Measurements from ENCODE around the gene MARK4.

MARK4 gene

DNA sequence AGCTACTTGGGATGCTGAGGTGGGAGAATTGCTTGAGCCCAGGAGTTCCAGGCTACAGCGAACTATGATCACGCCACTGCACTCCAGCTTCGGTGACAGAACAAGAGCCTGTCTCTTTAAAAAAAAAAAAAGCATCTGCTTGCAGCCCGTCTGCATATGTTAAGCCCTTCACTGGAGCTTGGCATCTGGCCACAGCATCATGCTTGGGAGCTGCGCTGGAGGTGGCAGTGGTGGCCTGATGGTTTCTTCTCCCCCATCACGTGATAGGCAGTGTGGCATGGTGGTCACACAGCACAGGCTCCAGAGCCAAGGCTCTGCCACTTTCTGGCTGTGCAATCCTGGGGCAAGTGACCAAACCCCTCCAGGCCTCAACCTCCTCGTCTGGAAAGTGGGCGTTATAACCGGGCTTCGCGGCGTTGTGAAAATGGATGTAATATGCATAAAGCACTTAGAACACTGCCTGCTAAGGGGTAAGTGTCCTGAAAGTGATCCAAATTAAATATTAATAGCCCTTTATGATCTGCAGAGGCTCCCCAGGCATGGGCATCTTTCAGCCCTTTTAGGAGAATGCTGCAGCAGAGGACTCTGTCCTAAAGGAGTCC is 24.4 kb downstream of the MARK4 start:
- DNase-seq: peak in 1 of 2 experiments; percentile 25

DNA sequence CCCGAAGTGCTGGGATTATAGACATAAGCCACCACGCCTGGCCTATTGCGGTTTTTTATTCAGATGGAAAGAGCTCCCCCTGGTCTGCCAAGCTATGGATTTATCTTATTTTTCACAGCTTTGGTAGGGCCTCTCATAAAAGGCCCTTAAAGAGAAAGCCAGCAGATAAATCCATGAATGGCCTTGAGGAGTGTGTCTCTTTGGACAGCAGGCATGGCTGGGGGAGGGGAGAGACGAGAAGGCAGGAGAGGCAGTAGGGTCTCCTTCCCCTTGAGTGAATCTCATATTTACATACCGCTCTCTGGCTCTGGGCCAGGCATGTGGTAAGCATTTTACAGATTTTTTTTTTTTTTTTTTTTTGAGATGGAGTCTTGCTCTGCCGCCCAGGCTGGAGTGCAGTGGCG is 25.2 kb downstream of the MARK4 start:
- DNase-seq: peak in 1 of 2 experiments; percentile 23

GRCh38 chr19:45278087-45278486 is 27.0 kb downstream of the MARK4 start:
- no peak for DNase-seq

DNA sequence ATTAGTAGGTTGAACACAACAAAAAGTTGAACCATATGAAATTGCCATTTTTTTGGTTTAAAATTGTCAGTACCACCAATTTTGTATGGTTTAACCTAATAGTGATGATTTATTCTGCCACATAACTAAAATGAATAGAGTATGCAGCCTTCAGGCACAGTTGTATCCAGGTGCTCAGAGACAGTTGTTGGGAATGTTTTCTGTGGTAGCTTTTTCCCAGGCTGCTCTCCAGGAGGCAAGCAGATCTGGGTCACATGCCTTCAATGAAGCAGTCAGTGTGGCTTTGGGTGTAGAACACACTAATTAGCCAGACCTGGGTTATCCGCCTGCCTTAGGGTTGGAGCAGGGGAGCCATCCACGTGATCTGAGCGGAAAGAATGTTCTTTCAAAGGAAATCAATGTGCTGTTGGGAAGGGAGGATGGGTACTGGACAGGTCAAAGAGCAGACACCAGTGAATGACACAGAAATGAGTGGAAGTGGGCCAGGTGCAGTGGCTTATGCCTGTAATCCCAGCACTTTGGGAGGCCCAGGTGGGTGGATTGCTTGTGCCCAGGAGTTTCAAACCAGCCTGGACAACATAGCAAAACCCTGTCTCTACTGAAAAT is 28.6 kb downstream of the MARK4 start:
- no peak for DNase-seq

DNA sequence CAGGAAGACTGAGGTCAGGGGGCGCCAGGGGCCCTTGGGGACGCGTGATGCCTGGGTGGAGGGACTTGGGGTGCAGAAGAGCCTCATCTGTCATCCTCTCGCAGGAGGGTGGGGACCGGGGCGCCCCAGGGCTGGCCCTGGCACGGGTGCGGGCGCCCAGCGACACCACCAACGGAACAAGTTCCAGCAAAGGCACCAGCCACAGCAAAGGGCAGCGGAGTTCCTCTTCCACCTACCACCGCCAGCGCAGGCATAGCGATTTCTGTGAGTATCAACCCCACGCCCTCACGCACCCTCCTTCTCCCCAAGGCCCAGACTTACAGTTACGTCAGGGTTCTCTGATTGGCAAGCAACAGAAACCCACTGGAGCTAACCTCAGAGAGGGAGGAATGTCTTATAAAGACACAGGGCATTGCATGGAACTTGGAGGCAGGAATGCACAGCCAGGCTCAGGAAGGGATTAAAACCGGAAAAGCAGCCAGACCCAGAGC is 29.4 kb downstream of the MARK4 start:
- no peak for DNase-seq

- DNase-seq: no peak
Measured at GRCh38 chr19:45283443-45284033, 32.5 kb downstream of the MARK4 start.

DNA sequence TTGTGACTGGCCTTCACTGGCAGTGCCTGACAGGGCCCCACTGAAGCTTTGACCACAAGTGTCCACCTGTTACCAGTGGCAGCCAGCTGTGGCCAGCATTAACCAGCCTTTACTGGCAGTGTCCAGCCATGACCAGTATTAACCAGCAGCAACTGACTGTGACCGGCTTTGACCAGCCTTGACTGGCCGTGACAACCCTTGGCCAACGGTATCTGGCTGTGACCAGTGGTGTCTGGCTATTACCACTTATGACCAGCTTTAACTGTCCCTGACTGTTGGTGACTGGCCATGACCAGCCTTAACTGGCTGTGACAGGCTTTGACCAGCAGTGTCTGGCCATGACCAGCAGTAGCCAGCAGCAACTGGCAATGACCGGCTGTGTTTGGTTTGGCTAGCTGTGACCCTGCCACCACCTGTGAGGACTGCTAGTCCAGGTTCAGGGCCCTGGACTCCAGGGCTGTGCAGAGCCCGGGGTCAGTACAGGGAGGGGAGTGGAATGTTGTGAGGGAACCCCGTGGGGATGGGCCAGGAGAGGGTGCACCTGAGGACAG is 39.4 kb downstream of the MARK4 start:
- DNase-seq: no peak

DNA sequence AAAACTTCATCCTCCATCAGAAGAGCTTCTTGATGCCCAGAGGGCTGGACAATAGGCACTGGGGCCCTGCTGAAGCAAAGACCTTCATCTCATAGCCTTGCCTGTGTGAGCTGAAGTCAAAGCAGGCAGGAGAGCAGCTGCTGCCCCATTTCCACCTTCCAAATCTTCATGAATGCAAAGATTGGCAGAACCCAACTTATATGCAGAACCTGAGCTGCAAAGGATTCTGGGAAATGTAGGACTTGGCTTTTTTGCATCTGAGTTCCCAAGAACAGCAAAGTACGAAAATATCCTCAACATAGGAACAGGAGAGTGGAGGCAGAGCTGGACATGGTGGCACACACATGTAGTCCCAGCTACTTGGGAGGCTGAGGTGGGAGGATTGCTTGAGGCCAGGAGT is 40.8 kb downstream of the MARK4 start:
- DNase-seq: no peak

DNA sequence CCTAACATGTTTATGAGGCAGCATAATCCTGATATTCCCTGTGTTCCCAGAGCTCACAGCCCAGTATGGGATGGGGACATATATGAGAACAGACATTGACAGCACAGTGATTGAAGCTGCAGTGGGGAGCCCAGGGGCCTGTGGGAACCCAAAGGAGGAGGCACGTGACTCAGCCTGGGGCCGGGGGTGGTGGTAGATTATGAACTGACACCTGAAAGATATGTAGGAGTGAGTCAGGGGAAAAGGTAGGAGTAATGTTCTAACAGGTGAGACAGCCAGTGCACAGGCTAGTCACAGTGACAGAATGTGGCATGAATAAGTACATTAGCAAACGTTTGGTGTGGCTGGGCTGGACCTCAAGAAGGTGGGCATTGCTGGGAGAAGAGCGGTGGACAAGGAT is 42.6 kb downstream of the MARK4 start:
- no peak for DNase-seq

DNA sequence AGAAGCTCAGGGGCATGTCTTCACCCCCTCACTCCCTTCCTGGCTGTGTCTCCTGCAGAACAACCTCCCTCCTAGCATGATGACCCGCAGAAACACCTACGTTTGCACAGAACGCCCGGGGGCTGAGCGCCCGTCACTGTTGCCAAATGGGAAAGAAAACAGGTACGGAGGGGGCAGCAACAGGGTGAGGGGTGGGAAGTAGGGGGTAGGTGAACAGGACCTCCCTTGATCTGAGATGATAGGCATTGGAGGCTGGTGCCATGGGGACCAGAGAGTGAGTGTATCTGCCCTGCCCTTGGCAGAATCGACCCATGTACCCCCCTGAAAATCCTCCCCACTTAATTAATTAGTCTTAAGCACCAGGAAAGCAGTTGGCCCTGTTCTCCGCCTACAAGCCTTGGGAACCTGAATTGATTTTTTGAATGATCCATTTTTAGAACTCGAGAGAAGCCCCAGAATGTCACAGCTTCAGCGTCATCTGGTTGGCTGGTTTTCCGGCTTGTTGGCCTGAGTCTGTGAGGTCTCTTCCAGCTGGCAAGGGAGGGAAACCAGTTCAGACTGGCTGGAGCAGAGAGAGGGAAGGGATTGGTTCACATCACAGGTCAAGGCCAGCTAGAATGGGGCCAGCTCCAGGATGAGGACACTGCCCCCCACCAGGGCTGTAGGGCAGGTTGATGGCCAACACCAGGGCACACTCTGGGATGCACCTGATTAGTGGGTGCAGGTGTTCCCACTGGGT is 43.4 kb downstream of the MARK4 start:
- no peak for DNase-seq

GRCh38 chr19:45295873-45296272 is 44.8 kb downstream of the MARK4 start:
- DNase-seq: no peak

- no peak for DNase-seq
Measured at GRCh38 chr19:45296355-45296754, 45.3 kb downstream of the MARK4 start.

DNA sequence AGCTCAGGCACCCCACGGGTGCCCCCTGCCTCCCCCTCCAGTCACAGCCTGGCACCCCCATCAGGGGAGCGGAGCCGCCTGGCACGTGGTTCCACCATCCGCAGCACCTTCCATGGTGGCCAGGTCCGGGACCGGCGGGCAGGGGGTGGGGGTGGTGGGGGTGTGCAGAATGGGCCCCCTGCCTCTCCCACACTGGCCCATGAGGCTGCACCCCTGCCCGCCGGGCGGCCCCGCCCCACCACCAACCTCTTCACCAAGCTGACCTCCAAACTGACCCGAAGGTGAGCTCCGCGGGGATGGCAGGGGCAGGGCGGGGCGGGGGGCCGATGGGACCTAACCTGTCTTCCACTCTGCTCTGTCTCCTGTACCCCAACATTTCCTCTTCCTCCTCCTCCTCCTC is 46.6 kb downstream of the MARK4 start:
- no peak for DNase-seq

- no peak for DNase-seq
Measured at GRCh38 chr19:45298264-45298663, 47.2 kb downstream of the MARK4 start.

- DNase-seq: no peak
Measured at GRCh38 chr19:45299719-45300118, 48.6 kb downstream of the MARK4 start.

GRCh38 chr19:45302416-45302815 is 51.3 kb downstream of the MARK4 start:
- DNase-seq: no peak

DNA sequence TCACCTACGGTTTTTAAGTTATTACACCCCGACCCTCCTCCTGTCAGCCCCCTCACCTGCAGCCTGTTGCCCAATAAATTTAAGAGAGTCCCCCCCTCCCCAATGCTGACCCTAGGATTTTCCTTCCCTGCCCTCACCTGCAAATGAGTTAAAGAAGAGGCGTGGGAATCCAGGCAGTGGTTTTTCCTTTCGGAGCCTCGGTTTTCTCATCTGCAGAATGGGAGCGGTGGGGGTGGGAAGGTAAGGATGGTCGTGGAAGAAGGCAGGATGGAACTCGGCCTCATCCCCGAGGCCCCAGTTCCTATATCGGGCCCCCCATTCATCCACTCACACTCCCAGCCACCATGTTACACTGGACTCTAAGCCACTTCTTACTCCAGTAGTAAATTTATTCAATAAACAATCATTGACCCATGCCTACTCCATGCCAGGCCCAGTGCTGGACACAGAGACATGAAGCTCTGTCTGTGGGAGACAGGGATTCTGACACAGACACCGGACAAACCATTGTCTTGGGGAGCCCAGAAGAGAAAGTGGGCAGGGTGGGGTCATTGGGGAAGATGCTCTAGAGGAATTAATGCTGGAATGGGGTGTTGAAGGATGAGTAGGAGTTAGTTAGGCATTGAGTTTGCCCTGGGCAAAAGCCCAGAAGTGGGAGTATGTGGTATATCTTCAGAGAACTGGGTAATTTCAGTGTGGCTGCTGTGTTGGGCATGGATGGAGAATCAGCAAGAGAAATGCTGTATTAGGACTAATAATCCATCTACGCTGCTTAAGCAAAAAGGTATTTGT is 52.4 kb downstream of the MARK4 start:
- no peak for DNase-seq

- DNase-seq: no peak
Measured at GRCh38 chr19:45304141-45304926, 53.3 kb downstream of the MARK4 start.

GRCh38 chr19:45305007-45305406 is 53.9 kb downstream of the MARK4 start:
- DNase-seq: no peak

DNA sequence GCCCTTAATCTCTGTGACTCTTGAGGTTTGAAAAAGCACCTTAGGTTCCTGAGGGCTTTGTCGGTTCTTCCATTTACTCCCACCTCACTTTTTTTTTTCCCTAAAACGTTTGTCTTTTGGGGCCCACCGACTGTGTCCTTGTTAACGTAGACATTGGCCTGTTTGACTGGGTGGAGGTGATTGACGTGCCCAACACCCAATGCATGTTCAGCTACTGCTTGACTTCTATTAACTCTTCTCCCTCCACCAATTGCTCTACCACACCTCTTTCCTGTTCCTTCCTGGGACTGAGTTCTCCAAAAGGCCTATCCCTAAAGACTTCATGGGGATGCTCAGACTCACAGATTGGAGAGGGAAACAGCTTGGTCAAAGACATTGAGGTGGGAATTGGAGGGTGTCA is 54.4 kb downstream of the MARK4 start:
- no peak for DNase-seq

GRCh38 chr19:45306040-45306439 is 55.0 kb downstream of the MARK4 start:
- DNase-seq: no peak

DNA sequence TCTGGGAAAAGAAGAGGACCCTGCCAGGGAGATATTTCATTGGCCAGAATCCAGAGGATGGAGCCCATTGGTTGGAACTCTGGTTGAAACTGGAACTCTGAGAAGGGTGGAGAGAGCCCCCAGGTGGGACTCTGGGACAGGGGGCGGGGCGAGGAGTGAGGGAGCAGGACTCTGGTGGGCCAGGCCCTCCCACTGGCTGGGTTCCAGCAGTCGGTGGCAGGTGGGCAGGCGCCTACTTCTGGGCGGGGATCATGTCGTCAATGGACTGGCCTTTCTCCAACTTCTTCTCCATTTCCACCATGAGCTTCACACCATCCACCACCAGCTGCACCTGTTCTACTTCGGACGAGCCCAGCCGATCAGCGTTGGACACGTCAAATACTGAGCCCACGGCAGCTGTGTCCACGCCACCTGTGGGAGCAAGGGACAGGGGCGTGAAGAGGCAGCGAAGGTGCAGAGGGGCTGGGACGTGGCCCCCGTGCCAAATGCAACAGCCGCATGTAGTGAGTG is 55.5 kb downstream of the MARK4 start:
- peak in 1 of 2 experiments; percentile 25 for DNase-seq

Data from NCI-H526 (cell line).